ENCODE data around the gene SMIM36. TPM values are rescaled to one million over a fixed set of nuclear protein-coding genes. Genes with fewer than 3 reads are reported as not detected.
A peak's percentile ranks its signal among the peaks of the same experiment; 100 is the strongest.
"Not testable (repeated sequence)": the region's sequence is repeated elsewhere in the genome, so short reads cannot be mapped to it uniquely, and the experiment has no call there.

Gene SMIM36
- total RNA-seq, 2 donors from 2014 or later, result not detected

DNA sequence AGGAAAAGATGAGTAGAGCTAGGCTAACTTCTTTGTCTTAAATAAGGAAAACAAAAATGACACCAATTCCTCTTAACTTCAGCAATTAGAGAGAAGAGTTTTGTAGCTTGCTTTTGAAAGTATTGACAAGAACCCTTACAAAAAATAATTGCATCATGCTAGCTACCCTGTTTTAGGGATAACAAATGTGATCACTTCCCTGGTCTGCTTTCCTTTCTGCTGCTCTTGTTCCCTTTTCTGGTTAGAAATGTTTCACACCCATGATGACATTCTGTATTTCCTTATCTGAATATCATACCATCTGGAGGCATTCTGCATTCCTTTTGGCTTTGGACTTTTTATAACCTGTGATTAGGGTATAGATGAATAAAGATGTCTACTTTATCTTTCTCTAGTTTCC is 9.9 kb upstream of the SMIM36 start:
- TF ChIP-seq, protein P1, sequence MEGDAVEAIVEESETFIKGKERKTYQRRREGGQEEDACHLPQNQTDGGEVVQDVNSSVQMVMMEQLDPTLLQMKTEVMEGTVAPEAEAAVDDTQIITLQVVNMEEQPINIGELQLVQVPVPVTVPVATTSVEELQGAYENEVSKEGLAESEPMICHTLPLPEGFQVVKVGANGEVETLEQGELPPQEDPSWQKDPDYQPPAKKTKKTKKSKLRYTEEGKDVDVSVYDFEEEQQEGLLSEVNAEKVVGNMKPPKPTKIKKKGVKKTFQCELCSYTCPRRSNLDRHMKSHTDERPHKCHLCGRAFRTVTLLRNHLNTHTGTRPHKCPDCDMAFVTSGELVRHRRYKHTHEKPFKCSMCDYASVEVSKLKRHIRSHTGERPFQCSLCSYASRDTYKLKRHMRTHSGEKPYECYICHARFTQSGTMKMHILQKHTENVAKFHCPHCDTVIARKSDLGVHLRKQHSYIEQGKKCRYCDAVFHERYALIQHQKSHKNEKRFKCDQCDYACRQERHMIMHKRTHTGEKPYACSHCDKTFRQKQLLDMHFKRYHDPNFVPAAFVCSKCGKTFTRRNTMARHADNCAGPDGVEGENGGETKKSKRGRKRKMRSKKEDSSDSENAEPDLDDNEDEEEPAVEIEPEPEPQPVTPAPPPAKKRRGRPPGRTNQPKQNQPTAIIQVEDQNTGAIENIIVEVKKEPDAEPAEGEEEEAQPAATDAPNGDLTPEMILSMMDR (IDR thresholded peaks at IDR 0.05), result no peak
- DNase-seq (ENCODE audit: low spot score) (no peak), ATAC-seq (ENCODE audit: insufficient number of reproducible peaks, low FRiP score, low read depth) (no peak)
- no peaks in the 10 kb centered on the region for H3K9me3 ChIP-seq
- H3K4me3 ChIP-seq, result no peak overlapping the region
- H3K27ac ChIP-seq, result no peak overlapping the region
- H3K4me1 ChIP-seq (ENCODE audit: control insufficient read depth in 1 of 2, low read depth in 2 of 2), result no peaks in the 10 kb centered on the region
- H3K27me3 ChIP-seq (replicated peaks; ENCODE audit: insufficient read depth), result no peaks in the 10 kb centered on the region
- H3K36me3 ChIP-seq, result no peaks in the 10 kb centered on the region

DNA sequence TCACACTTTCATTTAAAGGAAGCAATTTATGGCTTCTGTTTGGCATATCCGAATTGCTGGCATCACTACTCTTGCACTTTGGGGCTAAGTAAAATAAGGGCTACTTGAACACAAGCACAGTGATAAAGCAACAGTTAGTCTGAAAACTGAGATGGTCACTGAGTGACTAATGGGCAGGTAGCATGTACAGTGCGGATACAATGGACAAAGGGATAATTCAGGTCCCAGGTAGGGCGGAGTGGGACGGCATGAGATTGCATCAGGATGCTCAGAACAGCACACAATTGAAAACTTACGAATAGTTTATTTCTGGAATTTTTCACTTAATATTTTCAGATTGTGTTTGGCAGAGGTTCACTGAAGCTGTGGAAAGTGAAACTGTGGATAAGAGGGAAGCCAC is 9.2 kb upstream of the SMIM36 start:
- Histone ChIP-seq H3K4me1 (ENCODE audit: control insufficient read depth in 1 of 2, low read depth in 2 of 2) (no peaks in the 10 kb centered on the region), H3K4me3 (no peak overlapping the region), H3K9me3 (no peaks in the 10 kb centered on the region), H3K36me3 (no peaks in the 10 kb centered on the region), H3K27me3 (replicated peaks; ENCODE audit: insufficient read depth) (no peaks in the 10 kb centered on the region), H3K27ac (no peak overlapping the region)
- DNase-seq (ENCODE audit: low spot score), result no peak
- TF ChIP-seq, protein P1 (IDR thresholded peaks at IDR 0.05), result no peak
- ATAC-seq (ENCODE audit: insufficient number of reproducible peaks, low FRiP score, low read depth), result no peak

DNA sequence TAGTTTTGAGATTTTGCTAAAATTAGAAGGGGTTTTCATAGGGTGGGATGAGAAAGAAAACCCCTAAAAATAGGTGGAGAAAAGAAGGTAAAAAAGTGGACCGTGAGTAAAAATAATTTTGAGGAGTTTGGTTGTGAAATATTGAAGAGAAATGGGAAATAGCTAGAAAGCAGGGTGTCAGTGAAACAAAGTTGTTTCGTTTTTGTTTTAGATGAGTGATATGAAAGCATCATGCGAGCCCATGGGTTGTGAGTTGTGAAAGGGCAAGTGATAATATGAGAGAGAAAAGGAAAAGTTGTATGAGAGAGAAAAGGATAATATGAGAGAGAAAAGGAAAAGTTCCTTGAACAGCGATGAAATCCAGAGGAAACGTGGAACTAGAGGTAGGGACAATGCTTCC is 7.3 kb upstream of the SMIM36 start:
- ATAC-seq (ENCODE audit: insufficient number of reproducible peaks, low FRiP score, low read depth) (no peak), DNase-seq (ENCODE audit: low spot score) (no peak)
- Histone ChIP-seq H3K27ac (no peak overlapping the region), H3K4me3 (no peak overlapping the region), H3K36me3 (no peaks in the 10 kb centered on the region), H3K9me3 (no peaks in the 10 kb centered on the region), H3K27me3 (replicated peaks; ENCODE audit: insufficient read depth) (no peaks in the 10 kb centered on the region), H3K4me1 (ENCODE audit: control insufficient read depth in 1 of 2, low read depth in 2 of 2) (no peaks in the 10 kb centered on the region)
- TF ChIP-seq, protein P1 (IDR thresholded peaks at IDR 0.05), result no peak

DNA sequence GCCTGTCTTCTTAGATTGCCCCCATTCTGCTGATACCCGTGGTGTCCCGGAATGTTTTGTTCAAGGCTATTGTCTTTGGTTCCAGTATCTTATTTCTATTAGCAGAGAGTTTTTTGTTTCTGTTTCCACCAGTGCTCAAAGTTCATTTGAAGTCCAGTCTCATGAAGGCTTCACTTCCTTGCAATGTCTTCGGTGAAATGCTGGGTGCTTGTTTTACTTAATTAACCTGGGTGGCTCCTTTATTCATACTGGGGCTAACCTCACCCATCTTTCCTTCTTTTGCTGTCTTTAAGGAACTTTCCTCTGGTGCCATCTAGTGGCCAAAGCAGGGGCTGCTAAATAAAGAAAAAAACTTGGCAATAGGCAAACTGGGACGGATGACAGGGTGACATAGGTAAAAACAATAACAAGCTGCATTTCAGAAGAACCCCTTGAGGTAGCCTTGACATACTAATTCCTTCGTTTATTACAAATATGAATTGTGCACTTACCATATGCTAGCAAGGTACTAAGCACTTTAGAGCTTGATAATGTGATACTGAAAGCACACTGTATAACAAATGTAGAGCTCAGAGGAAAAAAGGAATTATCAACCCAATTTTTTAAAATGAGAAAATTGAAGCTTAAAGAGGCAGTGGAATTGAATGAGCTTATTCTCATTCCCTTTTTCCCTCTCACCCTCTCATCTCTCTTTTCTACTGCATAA is 2.8 kb upstream of the SMIM36 start:
- H3K27me3 ChIP-seq (replicated peaks; ENCODE audit: insufficient read depth), result no peaks in the 10 kb centered on the region
- no peaks in the 10 kb centered on the region for H3K4me1 ChIP-seq (ENCODE audit: control insufficient read depth in 1 of 2, low read depth in 2 of 2)
- DNase-seq (ENCODE audit: low spot score) (peak; percentile 22), ATAC-seq (ENCODE audit: insufficient number of reproducible peaks, low FRiP score, low read depth) (no peak)
- no peaks in the 10 kb centered on the region for H3K36me3 ChIP-seq
- TF ChIP-seq, protein P1 (IDR thresholded peaks at IDR 0.05), result peak; percentile 89
- no peak overlapping the region for H3K4me3 ChIP-seq
- no peaks in the 10 kb centered on the region for H3K9me3 ChIP-seq
- no peak overlapping the region for H3K27ac ChIP-seq

DNA sequence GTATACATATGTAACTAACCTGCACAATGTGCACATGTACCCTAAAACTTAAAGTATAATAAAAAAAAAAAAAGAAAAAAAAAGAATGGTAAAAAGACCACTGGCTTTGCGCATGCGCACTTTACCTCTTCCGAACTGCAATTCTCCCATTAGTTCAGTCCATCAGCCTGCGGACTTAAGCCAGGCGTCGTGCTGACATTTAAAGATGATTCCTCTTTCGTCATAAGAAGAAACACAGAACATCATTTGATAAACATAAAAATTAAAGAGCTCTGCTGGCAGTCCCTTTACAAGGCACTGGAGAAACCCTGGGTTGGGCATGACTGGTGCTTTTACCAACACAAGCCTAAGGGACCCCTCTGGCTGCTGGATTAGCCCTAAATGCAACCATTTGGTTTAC is 3.6 kb downstream of the SMIM36 start:
- not testable (repeated sequence) for H3K4me1 ChIP-seq (ENCODE audit: control insufficient read depth in 1 of 2, low read depth in 2 of 2); H3K36me3 ChIP-seq; H3K27me3 ChIP-seq (replicated peaks; ENCODE audit: insufficient read depth); ATAC-seq (ENCODE audit: insufficient number of reproducible peaks, low FRiP score, low read depth); DNase-seq (ENCODE audit: low spot score); H3K9me3 ChIP-seq; H3K4me3 ChIP-seq; H3K27ac ChIP-seq

DNA sequence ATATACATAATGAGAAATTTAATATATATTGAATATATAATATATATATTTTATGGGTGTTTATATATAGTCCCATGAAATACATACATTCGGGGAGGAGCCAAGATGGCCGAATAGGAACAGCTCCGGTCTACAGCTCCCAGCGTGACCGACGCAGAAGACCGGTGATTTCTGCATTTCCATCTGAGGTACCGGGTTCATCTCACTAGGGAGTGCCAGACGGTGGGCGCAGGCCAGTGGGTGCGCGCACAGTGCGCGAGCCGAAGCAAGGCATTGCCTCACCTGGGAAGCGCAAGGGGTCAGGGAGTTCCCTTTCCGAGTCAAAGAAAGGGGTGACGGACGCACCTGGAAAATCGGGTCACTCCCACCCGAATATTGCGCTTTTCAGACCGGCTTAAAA is 9.6 kb downstream of the SMIM36 start:
- ATAC-seq (ENCODE audit: insufficient number of reproducible peaks, low FRiP score, low read depth); H3K4me3 ChIP-seq; DNase-seq (ENCODE audit: low spot score); H3K4me1 ChIP-seq (ENCODE audit: control insufficient read depth in 1 of 2, low read depth in 2 of 2); H3K27me3 ChIP-seq (replicated peaks; ENCODE audit: insufficient read depth); H3K36me3 ChIP-seq; H3K27ac ChIP-seq; H3K9me3 ChIP-seq: not testable (repeated sequence)
